HEK293 (cell line): Measurements from ENCODE around the gene CHERP.

Experiments used
- KLF10 ChIP-seq: fragments of 450-650 bp; IDR thresholded peaks from 2 replicates; pipeline ENCODE4 v1.5.1; 2018; ENCODE audit warnings: missing biosample characterization, mild to moderate bottlenecking, missing genetic modification characterization
- KLF16 ChIP-seq: fragments of 450-650 bp; formaldehyde crosslinking; IDR thresholded peaks from 2 replicates; pipeline ENCODE4 v1.5.1; 2017; ENCODE audit warnings: missing biosample characterization, missing genetic modification characterization
- MYNN ChIP-seq: fragments of 450-650 bp; formaldehyde crosslinking; IDR thresholded peaks from 2 replicates; pipeline ENCODE4 v1.5.1; 2016; ENCODE audit warnings: missing biosample characterization, missing genetic modification characterization, borderline replicate concordance
- REPIN1 ChIP-seq: fragments of 450-650 bp; formaldehyde crosslinking; IDR thresholded peaks from 2 replicates; pipeline ENCODE4 v1.5.1; 2017; ENCODE audit warnings: missing biosample characterization, missing genetic modification characterization, low read depth
- SCRT2 ChIP-seq: fragments of 450-650 bp; formaldehyde crosslinking; IDR thresholded peaks from 2 replicates; pipeline ENCODE4 v1.5.1; 2016; ENCODE audit warnings: missing biosample characterization, missing genetic modification characterization
- SP2 ChIP-seq: fragments of 450-650 bp; formaldehyde crosslinking; IDR thresholded peaks from 2 replicates; pipeline ENCODE4 v1.5.1; 2016; ENCODE audit warnings: missing biosample characterization, missing genetic modification characterization
- WT1 ChIP-seq: fragments of 450-650 bp; formaldehyde crosslinking; IDR thresholded peaks from 2 replicates; pipeline ENCODE4 v1.5.1; 2016; ENCODE audit warnings: missing biosample characterization, missing genetic modification characterization
- ZBTB21 ChIP-seq: fragments of 450-650 bp; formaldehyde crosslinking; IDR thresholded peaks from 2 replicates; pipeline ENCODE4 v1.5.1; 2017; ENCODE audit warnings: missing biosample characterization, missing genetic modification characterization
- ZFHX2 ChIP-seq: fragments of 450-650 bp; formaldehyde crosslinking; conservative IDR thresholded peaks from 2 replicates; pipeline ENCODE4 v1.5.1; 2016; ENCODE audit warnings: missing biosample characterization, missing genetic modification characterization
- ZNF146 ChIP-seq: fragments of 450-650 bp; formaldehyde crosslinking; IDR thresholded peaks from 2 replicates; pipeline ENCODE4 v1.5.1; 2016; ENCODE audit warnings: missing biosample characterization, missing genetic modification characterization
- ZNF248 ChIP-seq: fragments of 450-650 bp; formaldehyde crosslinking; IDR thresholded peaks from 2 replicates; pipeline ENCODE4 v1.5.1; 2017; ENCODE audit warnings: missing biosample characterization, missing genetic modification characterization
- ZNF366 ChIP-seq: fragments of 450-650 bp; formaldehyde crosslinking; conservative IDR thresholded peaks from 2 replicates; pipeline ENCODE4 v1.5.1; 2016; ENCODE audit warnings: missing biosample characterization, missing genetic modification characterization
- ZNF660 ChIP-seq: fragments of 450-650 bp; IDR thresholded peaks from 2 replicates; pipeline ENCODE4 v1.5.1; 2018; ENCODE audit warnings: missing biosample characterization, mild to moderate bottlenecking, missing genetic modification characterization
- ZNF768 ChIP-seq: fragments of 450-650 bp; formaldehyde crosslinking; IDR thresholded peaks from 2 replicates; pipeline ENCODE4 v1.5.1; 2018; ENCODE audit warnings: missing biosample characterization, mild to moderate bottlenecking, missing genetic modification characterization
- ZNF791 ChIP-seq: fragments of 450-650 bp; formaldehyde crosslinking; IDR thresholded peaks from 2 replicates; pipeline ENCODE4 v1.5.1; 2016; ENCODE audit warnings: missing biosample characterization, missing genetic modification characterization
- TF ChIP-seq, protein P1 (sequence below): fragments of 450-650 bp; formaldehyde crosslinking; IDR thresholded peaks from 2 replicates; pipeline ENCODE4 v1.5.1; 2016; ENCODE audit warnings: missing biosample characterization, missing genetic modification characterization, borderline replicate concordance
- TF ChIP-seq, protein P2 (sequence below): sonication (generic); formaldehyde crosslinking; IDR thresholded peaks from 2 replicates; pipeline ENCODE4 v1.8.1; 2022; ENCODE audit warnings: mild to moderate bottlenecking, moderate library complexity, missing genetic modification reagents
- TF ChIP-seq, protein P3 (sequence below): fragments of 450-650 bp; formaldehyde crosslinking; IDR thresholded peaks from 2 replicates; pipeline ENCODE4 v1.5.1; 2016; ENCODE audit warnings: missing biosample characterization, missing genetic modification characterization
- TF ChIP-seq, protein P4 (sequence below): fragments of 450-650 bp; formaldehyde crosslinking; IDR thresholded peaks from 2 replicates; pipeline ENCODE4 v1.5.1; 2017; ENCODE audit warnings: missing biosample characterization, missing genetic modification characterization
- TF ChIP-seq, protein P5 (sequence below): fragments of 450-650 bp; formaldehyde crosslinking; IDR thresholded peaks from 2 replicates; pipeline ENCODE4 v1.5.1; 2016; ENCODE audit warnings: missing biosample characterization, missing genetic modification characterization
- TF ChIP-seq, protein P6 (sequence below): fragments of 450-650 bp; formaldehyde crosslinking; IDR thresholded peaks from 2 replicates; pipeline ENCODE4 v1.5.1; 2016; ENCODE audit warnings: missing biosample characterization, missing genetic modification characterization

Gene CHERP

DNA sequence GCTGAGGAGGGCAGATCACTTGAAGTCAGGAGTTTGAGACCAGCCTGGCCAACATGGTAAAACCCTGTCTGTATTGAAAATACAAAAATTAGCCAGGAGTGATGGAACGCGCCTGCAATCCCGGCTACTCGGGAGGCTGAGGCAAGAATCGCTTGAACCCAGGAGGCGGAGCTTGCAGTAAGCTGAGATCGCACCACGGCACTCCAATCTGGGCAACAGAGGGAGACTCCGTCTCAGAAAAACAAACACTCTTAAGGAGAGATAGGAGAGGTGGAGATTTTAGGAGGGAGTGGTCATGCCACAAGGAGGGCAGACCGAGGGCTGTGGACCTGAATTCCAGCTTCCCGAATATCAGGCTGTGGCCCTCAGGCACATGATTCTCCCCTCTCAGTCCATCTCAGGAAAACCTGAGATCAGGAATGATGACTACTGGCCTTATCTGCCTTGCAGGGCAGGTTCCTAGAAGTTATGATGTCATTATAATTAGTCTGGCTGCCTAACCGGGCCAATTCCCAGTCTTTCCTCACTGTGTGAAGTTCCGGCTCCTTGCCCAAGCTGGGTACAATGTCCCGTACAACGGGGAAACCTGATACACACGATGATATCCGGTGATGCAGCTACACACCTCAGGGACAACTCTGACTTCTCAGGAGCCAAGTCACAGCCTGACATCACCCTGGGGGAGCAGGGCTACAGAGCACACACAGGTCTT is 27.5 kb upstream of the CHERP start (continued):
- TF ChIP-seq, protein P1, sequence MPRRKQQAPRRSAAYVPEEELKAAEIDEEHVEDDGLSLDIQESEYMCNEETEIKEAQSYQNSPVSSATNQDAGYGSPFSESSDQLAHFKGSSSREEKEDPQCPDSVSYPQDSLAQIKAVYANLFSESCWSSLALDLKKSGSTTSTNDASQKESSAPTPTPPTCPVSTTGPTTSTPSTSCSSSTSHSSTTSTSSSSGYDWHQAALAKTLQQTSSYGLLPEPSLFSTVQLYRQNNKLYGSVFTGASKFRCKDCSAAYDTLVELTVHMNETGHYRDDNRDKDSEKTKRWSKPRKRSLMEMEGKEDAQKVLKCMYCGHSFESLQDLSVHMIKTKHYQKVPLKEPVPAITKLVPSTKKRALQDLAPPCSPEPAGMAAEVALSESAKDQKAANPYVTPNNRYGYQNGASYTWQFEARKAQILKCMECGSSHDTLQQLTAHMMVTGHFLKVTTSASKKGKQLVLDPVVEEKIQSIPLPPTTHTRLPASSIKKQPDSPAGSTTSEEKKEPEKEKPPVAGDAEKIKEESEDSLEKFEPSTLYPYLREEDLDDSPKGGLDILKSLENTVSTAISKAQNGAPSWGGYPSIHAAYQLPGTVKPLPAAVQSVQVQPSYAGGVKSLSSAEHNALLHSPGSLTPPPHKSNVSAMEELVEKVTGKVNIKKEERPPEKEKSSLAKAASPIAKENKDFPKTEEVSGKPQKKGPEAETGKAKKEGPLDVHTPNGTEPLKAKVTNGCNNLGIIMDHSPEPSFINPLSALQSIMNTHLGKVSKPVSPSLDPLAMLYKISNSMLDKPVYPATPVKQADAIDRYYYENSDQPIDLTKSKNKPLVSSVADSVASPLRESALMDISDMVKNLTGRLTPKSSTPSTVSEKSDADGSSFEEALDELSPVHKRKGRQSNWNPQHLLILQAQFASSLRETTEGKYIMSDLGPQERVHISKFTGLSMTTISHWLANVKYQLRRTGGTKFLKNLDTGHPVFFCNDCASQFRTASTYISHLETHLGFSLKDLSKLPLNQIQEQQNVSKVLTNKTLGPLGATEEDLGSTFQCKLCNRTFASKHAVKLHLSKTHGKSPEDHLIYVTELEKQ (tag by site-specific recombination), result 0 out of 2 replicates have a peak, but pooled peaks have one; percentile 8
- TF ChIP-seq ZNF146 (tag by site-specific recombination) (no peak), WT1 (tag by site-specific recombination) (no peak), ZNF366 (peak; percentile 96), ZNF768 (tag by site-specific recombination) (no peak), SCRT2 (no peak), ZNF791 (tag by site-specific recombination) (no peak), ZNF660 (peak; percentile 89), ZNF248 (tag by site-specific recombination) (no peak), REPIN1 (no peak), ZFHX2 (tag by site-specific recombination) (no peak), MYNN (tag by site-specific recombination) (no peak), SP2 (tag by site-specific recombination) (peak; percentile 60), KLF10 (no peak), KLF16 (no peak), ZBTB21 (tag by site-specific recombination) (peak; percentile 97)
- TF ChIP-seq, protein P2, sequence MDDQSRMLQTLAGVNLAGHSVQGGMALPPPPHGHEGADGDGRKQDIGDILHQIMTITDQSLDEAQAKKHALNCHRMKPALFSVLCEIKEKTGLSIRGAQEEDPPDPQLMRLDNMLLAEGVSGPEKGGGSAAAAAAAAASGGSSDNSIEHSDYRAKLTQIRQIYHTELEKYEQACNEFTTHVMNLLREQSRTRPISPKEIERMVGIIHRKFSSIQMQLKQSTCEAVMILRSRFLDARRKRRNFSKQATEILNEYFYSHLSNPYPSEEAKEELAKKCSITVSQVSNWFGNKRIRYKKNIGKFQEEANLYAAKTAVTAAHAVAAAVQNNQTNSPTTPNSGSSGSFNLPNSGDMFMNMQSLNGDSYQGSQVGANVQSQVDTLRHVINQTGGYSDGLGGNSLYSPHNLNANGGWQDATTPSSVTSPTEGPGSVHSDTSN (CRISPR knock-in tag), result no peak
- TF ChIP-seq, protein P3, sequence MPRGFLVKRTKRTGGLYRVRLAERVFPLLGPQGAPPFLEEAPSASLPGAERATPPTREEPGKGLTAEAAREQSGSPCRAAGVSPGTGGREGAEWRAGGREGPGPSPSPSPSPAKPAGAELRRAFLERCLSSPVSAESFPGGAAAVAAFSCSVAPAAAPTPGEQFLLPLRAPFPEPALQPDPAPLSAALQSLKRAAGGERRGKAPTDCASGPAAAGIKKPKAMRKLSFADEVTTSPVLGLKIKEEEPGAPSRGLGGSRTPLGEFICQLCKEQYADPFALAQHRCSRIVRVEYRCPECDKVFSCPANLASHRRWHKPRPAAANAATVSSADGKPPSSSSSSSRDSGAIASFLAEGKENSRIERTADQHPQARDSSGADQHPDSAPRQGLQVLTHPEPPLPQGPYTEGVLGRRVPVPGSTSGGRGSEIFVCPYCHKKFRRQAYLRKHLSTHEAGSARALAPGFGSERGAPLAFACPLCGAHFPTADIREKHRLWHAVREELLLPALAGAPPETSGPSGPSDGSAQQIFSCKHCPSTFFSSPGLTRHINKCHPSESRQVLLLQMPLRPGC (tag by site-specific recombination), result 0 out of 2 replicates have a peak, but pooled peaks have one; percentile 8
- TF ChIP-seq, protein P4, sequence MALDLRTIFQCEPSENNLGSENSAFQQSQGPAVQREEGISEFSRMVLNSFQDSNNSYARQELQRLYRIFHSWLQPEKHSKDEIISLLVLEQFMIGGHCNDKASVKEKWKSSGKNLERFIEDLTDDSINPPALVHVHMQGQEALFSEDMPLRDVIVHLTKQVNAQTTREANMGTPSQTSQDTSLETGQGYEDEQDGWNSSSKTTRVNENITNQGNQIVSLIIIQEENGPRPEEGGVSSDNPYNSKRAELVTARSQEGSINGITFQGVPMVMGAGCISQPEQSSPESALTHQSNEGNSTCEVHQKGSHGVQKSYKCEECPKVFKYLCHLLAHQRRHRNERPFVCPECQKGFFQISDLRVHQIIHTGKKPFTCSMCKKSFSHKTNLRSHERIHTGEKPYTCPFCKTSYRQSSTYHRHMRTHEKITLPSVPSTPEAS, result no peak
- TF ChIP-seq, protein P5, sequence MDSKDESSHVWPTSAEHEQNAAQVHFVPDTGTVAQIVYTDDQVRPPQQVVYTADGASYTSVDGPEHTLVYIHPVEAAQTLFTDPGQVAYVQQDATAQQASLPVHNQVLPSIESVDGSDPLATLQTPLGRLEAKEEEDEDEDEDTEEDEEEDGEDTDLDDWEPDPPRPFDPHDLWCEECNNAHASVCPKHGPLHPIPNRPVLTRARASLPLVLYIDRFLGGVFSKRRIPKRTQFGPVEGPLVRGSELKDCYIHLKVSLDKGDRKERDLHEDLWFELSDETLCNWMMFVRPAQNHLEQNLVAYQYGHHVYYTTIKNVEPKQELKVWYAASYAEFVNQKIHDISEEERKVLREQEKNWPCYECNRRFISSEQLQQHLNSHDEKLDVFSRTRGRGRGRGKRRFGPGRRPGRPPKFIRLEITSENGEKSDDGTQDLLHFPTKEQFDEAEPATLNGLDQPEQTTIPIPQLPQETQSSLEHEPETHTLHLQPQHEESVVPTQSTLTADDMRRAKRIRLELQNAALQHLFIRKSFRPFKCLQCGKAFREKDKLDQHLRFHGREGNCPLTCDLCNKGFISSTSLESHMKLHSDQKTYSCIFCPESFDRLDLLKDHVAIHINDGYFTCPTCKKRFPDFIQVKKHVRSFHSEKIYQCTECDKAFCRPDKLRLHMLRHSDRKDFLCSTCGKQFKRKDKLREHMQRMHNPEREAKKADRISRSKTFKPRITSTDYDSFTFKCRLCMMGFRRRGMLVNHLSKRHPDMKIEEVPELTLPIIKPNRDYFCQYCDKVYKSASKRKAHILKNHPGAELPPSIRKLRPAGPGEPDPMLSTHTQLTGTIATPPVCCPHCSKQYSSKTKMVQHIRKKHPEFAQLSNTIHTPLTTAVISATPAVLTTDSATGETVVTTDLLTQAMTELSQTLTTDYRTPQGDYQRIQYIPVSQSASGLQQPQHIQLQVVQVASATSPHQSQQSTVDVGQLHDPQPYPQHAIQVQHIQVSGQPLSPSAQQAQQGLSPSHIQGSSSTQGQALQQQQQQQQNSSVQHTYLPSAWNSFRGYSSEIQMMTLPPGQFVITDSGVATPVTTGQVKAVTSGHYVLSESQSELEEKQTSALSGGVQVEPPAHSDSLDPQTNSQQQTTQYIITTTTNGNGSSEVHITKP (tag by site-specific recombination), result peak; percentile 84
- TF ChIP-seq, protein P6, sequence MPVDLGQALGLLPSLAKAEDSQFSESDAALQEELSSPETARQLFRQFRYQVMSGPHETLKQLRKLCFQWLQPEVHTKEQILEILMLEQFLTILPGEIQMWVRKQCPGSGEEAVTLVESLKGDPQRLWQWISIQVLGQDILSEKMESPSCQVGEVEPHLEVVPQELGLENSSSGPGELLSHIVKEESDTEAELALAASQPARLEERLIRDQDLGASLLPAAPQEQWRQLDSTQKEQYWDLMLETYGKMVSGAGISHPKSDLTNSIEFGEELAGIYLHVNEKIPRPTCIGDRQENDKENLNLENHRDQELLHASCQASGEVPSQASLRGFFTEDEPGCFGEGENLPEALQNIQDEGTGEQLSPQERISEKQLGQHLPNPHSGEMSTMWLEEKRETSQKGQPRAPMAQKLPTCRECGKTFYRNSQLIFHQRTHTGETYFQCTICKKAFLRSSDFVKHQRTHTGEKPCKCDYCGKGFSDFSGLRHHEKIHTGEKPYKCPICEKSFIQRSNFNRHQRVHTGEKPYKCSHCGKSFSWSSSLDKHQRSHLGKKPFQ (tag by site-specific recombination), result no peak
